Vagina (tissue), 2 donors: ENCODE data around the gene ESRP2.

Experiments
- CTCF ChIP-seq, 3 experiments: fragments of 450-650 bp in 2 of 3; fragments of 200-600 bp in 1 of 3; sonication (generic) in 1 of 3; IDR thresholded peaks; one replicate each; pipeline ENCODE4 v1.5.1; 2017 to 2019; ENCODE audit warnings: antibody characterized with exemption in 3 of 3, mild to moderate bottlenecking in 2 of 3, moderate library complexity in 2 of 3
- POLR2AphosphoS5 ChIP-seq, 2 donors: sonication (generic); formaldehyde crosslinking; IDR thresholded peaks; one replicate each; pipeline ENCODE4 v1.9.0; 2017; ENCODE audit warnings: antibody characterized with exemption in 2 of 2, mild to moderate bottlenecking in 2 of 2, low read depth in 1 of 2; ENCODE audit not compliant: insufficient read depth in 1 of 2

GRCh38 chr16:68236826-68237242 is 907 bp upstream of the ESRP2 start:
- TF ChIP-seq CTCF (IDR thresholded peaks at IDR 0.05): no peak
- TF ChIP-seq POLR2AphosphoS5 (IDR thresholded peaks at IDR 0.05; ENCODE audit: insufficient read depth in 1 of 2, low read depth in 1 of 2): no peak
